HuH-7.5 (cell line): ENCODE data around the gene G6PD.
"Not testable (repeated sequence)": the region's sequence is repeated elsewhere in the genome, so short reads cannot be mapped to it uniquely, and the experiment has no call there.

Experiments used
- DNase-seq: peaks from one replicate; pipeline ENCODE4 v3.0.0; 2011; ENCODE audit warnings: low spot score

The G6PD gene

GRCh38 chrX:154515090-154515965 is 31.3 kb downstream of the G6PD start:
- no peak for DNase-seq

GRCh38 chrX:154513716-154514115 is 32.9 kb downstream of the G6PD start:
- DNase-seq, result no peak

GRCh38 chrX:154512879-154513553 is 33.6 kb downstream of the G6PD start:
- DNase-seq, result no peak

- no peak for DNase-seq
These were observed 34.9 kb downstream of the G6PD start for GRCh38 chrX:154511761-154512160.

DNA sequence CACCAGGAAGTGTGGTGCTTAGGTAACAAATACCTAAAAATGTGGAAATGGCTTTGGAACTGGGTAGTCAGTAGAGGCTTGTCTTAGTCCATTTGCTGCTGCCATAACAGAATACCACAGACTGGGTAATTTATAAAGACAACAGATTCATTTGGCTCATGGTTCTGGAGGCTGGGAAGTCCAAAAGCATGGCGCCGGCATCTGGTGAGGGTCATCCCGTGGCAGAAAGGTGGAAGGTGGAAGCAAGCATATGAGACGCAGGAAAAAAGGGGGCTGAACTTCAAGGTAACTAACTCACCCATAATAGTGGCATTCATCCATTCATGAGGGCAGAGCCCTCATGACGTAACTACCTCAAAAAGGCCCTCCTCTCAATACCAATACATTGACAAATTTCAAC is 37.2 kb downstream of the G6PD start:
- DNase-seq, result no peak

GRCh38 chrX:154508384-154508745 is 38.3 kb downstream of the G6PD start:
- DNase-seq, result no peak

DNA sequence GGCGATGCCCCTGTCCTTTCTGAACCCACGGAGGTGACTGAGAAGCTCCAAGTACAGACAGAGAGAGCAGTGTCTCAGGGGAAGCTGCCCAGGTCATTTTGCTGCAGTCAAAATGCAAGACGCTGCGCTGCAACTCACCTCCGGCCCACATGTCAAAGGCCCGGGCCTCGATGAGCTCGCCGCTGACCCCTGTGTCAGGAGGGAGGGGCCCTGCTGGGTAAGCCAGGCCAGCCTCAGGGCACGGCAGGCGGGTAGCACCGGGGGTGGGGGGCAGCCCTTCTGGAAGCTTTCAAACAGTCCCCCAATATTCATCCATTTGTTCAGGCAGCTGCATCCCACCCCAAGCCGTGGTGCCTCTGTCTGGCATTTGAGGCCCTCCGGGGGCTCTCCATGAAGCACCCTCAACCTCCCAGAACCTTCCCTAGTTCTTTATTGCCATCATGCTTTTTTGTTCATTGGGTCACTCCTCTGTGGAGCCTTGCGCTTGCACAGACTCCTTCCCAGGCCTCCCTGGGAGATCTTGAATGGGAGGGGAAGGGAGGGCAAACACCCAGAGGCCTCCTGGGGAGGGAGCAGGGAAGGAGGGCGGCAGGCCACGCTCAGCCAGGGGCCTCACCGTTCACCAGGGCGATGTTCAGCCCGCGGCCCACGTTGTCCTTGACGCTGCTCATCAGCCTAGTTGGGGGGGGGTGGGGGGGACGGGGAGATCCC is 38.8 kb downstream of the G6PD start:
- no peak for DNase-seq

DNA sequence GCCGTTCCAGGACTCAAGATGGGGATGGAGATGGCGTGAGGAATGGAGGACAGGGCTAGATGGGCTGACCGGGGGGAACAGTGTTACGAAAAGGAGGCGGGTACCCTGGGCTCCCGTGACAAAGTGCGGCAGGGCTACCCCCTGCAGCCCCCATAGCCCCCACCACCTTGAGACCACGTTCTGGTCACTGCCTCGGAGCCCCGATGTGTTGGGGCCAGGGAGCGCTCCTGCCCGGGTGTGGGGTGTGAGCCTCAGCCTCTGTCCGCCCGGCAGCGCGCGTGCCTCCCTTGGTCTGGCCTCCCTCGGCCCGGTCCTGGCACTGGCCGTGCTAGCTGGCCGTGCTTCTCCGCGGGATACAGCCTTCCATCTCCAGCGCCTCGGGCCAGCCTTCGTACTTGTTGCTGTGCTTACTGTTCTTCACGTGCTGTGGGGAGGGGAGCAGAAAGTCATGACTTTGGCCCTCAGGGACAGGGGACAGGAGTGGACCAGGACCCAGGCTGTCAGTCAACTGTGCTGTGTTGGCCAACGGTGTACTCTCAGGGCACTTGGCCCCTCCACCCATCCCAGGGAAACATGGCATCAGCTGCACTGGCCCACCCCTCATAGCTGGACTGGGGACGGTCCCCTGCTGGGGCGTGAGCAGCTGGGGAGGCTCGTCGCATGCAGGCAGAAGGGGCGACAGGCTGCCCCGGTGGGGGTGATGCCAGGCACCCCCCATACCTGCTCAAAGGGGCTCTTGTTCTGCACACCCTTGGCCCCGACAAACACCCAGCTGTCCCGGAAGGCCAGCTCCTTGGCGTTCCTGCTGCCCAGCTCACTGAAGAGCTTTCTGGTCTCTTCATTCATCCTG is 39.9 kb downstream of the G6PD start:
- no peak for DNase-seq

- no peak for DNase-seq
These were observed 40.9 kb downstream of the G6PD start for GRCh38 chrX:154505734-154506133.

DNA sequence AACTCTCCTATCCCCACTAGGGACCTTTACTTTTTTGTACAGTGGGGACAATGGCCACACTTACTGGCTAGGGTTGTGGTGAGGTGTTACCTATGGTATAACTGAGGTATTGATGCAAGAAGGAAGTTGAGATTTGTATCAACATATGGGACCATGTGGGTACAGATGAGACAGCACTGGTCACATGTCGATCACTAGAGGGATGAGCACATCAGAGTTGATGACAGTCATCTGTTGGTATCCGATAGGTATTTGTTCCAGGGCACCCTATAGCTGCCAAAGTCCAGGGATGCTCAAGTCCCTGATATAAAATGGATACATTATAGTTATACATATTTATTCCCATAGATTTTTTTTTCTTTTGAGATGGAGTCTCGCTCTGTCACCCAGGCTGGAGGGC is 43.7 kb downstream of the G6PD start:
- DNase-seq, result no peak

DNA sequence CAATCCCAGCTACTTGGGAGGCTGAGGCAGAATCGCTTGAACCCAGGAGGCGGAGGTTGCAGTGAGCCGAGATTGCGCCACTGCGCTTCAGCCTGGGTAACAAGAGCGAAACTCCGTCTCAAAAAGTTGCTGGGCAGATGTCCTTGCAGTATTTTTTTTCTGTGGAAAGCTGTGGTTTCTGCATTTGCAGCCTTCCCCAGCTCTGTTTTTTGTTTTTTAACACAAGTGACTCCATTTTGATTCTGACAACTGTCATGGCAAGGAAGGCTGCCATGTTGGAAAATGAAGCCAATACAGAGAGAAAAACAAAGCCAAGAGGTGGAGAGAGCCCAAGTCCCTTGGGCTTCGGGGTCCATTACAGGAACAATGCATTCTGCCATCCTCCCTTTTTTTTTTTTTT is 44.5 kb downstream of the G6PD start:
- no peak for DNase-seq

GRCh38 chrX:154501423-154501822 is 45.2 kb downstream of the G6PD start:
- not testable (repeated sequence) for DNase-seq

GRCh38 chrX:154496591-154497137 is 50.0 kb downstream of the G6PD start:
- not testable (repeated sequence) for DNase-seq

GRCh38 chrX:154495472-154495922 is 51.1 kb downstream of the G6PD start:
- DNase-seq, result no peak

GRCh38 chrX:154494715-154495114 is 51.9 kb downstream of the G6PD start:
- no peak for DNase-seq

GRCh38 chrX:154490414-154491083 is 56.1 kb downstream of the G6PD start, which contains the start of gene SLC10A3:
TSS of gene SLC10A3 (minus strand) at chrX:154490629. CDS start at chrX:154488940, 1,689 bp downstream.
- peak; percentile 89 for DNase-seq

DNA sequence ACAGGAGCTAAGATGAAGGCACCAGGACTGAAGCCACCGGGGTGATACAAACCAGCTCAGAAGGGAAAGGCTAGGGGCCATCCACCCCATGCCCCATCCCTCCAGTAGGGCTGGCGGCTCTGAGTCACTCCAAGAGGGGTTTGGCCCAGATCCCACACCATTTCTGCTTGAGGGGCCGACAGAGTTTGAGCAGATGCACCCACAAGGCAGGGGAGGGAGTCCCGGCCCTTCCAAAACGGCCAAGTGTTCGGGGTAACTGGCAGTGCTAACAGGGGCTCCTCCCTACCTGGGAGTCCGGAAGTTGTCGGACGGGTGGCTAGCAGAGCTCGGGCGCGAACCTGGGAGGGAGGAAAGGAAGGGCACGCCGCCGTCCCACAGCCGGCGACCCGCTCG is 56.6 kb downstream of the G6PD start:
- DNase-seq, result peak; percentile 22

GRCh38 chrX:154489182-154489581 is 57.5 kb downstream of the G6PD start:
- no peak for DNase-seq

DNA sequence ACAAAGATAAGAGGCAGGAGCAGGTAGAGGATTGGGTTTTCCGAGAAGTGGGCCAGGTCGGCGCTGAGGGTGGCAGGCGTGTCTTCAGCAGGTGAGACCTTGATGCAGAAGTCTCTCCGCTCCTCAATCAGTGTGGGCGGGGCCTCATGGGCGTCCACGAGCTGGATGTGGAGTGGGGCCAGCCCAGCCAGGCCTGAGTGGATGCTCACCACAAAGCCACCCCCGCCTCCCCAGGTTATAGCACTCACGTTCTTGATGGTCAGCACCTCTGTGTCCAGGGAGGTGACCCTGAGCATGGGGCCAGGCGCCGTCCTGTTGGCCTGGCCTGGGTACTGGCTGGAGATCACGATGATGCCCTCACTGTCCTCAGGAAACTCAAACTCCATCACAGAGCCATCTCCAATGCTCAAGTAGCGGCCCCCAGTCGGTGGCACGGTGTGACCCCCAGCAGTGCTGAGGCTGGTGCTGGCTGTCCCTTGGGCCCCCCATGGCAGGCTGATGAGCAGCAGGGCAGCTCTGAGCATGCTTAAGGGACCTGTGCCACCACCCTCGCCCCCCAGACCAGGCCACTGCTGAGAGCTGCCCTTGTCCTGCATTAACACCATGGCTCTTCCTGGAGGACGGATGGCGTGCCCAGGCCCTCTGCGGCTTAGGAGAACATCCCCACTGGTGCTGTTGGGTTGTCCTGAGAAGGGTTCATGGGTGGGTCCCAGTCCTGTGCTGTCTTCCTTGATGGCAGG is 58.1 kb downstream of the G6PD start:
- no peak for DNase-seq
